NCI-H2196 (cell line): ENCODE measurements around the gene BMPER.

Source experiments
- DNase-seq: peaks from one replicate; lab custom pipeline; 2025; ENCODE audit not compliant: unreplicated experiment; lab: John Stamatoyannopoulos, UW

BMPER gene

DNA sequence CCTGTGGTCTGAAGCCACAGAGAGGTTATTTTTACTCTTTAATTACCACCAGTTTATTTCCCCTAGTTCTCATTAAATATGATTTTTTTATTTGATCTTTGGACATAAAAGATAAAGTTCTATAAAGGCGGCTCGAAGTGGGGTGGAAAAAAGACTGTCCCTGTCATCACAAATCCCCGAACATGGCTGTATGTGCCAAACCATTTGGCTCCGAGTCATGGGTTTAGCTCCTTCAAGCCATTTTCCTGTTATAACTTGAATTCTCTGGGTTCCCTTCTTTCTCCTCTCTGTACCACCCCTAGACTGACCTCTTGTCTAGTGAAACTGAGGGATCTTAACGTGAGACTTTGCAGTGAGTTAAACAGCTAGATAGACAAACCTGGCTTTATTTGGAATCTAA lies 181.6 kb downstream of the BMPER start:
- DNase-seq = no peak

DNA sequence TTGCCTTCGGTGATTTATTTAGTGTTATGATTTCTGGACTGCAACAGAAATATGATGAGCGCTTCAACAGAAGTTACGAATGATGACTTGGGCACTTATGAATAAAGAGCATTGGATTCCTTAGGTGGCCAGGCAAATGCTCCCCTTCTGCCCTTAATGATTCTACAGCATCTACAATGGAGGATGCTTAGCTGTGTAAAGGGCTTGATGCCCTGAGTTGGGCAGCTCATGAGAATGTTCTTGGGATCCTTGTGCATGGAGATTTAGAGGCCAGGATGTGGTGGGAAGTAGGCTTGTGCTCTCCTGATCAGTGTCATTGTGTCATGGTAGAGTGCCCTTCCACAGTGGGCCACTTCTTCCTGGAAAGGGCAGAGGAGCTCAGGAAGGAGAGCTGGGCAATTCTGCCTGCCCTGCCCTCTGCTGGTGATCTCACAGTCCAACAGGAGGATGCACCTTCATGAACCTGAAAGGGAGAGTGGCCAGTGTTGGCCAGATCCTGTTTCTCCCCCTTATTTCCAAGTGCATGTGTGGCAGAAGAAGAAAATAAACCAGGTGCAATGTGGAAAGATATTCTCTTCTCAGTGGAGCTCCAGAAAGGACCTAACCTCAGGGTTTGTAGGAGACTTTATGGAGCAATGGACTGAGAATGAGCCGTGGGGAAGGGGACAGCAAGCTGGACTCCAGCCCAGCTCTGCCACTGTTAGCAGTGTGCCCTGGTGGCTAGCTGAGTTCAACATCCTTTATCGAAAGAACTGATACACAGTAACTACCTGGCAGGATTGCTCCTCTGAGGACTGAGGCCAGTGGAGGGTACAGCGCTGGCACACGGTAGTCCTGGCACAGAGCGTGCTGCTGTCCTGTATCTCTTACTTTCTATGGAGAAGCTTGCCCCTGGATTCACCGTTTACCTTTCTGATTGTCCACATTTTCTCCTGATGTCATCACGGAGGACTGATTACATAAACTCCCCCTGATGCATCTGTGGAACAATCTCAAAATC lies 182.9 kb downstream of the BMPER start:
- DNase-seq = peak; percentile 26

DNA sequence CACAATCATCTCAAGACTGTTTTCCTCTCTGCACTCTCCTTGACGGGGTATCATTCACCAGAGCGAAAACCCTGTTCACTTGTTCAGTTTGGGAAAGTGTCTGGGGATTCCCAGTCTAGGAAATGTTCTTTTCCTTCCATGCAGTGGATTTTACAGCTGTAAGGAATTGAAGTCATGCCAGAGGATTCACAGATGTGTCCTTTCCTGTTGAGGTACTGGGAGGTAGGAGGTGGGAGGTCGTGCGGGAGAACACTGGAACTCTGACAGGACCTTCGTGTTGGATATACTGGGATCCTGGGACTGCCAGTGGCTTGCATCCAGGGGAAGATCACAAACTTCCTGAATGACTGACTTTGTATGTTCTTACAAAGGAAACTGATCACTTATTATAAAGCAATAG lies 185.5 kb downstream of the BMPER start:
- DNase-seq = no peak

DNA sequence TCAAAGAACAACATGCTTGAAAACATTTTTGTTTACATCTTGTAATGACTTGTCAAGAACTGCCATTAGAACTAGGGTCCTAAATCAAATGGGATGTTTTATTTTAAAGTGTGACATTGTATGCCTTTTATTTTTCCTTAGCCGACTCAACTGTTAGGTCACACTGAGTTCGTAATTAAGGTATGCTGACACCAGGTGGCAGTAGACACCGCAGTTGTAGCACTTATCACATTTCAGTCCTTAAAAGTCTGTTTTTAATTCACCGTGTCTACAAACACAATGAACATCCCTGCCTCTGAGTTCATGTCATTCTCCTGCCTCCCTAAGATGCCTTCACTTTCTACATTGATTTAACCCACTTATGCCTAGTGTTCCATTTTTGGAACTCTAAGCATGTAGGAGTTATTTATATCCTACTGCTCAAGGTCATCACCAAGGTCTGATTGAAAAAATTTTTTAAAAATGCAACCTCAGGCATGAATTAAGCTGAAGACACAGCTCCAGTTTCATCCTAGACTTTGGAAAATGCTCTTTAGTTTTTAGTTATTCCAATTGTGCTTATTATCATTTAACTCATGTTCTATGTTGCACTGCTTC lies 186.1 kb downstream of the BMPER start:
- no peak for DNase-seq

DNA sequence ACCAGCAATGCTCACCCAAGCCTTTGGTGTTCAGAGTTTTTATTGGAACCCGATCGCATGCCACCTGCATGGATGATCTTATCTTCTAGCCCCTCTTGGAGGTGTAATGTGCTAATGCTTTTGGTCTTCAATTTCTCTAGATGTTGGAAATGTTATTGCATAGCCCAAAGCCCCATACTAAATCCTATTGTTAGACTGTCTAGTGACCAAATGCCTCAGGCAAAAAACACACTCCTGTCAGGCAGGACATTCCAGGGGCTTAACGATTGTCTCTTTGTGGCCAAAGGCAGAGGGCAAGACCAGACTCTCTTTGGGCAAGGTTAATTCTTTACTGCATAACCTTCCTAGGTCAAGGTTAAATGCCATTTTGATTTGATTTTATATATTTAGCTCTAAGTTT lies 187.9 kb downstream of the BMPER start:
- no peak for DNase-seq

DNA sequence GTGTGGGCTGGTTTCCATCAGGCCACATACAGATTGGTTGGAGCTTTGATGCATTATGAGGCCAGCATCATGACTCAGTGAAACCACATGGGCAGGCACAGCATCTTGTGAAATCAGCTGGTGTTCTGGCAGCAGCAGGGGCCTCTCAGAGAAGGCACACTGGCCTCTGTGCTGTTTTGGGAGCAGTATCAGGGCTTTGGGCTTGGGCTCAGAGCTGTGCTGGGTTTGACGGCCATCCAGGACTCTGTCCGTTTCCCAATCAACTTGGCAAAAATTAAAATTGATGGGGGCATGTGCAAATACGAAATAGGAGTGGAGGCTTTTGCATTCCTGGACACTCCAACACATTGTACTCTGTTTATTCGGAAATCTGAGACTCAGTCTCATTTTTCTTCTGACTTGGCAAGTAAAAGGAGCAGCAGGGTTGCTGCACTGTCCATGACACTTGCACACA lies 190.9 kb downstream of the BMPER start:
- no peak for DNase-seq

DNA sequence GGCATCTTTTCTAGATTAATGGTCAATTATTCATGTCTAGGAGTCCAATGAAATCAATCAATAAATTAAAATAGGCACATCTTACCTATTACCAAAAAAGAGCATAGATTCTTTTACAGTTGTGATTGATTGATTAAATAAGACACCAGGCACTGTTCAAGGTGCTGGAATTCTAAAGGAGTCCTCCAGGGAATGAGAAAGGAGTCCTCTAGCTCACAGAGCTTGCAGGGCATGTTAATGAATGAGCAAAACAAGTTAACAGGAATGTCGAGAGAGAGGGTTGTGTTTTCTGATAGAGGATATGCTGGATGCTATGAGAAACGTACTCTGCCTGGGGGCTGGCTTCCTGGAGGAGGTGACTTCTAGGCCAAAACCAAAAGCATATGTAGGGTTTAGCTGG lies 191.4 kb downstream of the BMPER start:
- no peak for DNase-seq

DNA sequence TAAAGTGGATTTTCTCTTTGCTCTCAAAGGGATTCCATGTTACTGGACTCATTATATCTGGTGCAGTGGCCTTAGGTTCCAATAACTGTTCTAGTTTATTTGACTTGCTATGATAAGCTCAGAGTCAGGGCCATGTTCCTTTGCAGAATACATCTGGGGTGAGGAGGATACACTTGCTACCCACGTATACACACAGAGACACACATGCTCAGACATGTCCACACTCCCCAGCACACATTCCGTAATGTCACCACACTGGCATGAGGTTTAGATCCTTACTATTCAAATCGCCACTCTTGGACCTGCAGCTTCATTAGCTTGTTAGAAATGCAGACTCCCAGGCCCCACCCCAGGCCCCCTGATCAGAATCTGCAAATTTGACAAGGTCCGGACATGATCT lies 195.3 kb downstream of the BMPER start:
- DNase-seq = no peak

DNA sequence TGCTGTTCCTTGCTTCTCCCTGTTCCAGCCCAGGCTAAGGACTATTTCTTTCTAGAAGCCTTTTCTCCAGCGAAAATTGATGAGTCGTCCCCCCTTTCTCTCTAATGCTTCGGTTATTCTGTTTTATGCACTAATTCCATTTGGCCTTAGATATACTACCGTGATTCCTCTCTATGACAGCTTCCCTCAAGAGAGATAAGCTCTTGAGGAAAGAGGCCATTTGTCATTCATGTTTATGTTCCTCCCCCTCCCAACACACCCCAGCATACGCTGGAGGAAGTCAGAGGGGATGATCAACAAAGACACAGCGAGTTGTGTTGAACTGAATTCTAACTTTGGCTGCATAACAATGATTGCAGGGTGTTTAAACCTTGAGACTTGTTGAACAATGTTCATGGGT lies 198.8 kb downstream of the BMPER start:
- no peak for DNase-seq

DNA sequence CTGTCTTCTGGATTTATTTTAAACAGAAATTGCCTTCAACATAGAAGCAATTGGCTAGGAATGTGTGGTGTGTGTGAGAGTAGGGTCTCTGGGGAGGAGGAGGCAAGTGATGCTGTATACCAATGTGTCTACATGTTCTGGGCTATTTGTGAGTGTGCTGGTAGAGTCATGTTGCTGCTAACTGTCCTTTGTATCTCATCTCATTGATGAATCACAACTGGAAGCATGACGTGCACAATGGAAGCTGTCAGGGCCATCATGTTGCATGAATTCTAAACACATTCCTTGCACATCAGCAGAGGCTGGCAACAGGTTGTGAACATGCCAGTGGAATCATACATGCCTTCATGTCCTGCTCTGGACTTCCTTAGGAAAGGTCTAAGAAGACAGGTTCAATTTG lies 199.7 kb downstream of the BMPER start:
- DNase-seq = no peak

DNA sequence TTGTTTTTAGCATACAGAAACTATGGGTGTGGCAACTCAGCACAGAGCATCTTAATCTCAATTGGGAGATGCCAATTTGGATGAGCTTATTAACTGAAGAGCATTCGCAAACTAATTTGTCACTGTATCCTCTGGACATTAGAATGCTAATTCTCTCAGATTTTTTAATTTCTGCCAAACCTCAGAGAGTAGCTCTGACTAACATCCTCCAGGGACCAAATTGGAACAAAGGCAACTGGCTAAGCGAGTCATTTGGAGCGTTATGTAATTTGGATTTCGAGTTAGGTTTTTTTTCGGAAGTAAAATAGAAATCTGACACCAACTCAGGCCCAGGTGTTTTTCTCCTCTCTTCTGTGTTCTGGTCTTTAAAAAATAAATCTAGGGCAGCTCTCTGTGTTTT lies 201.9 kb downstream of the BMPER start:
- no peak for DNase-seq

DNA sequence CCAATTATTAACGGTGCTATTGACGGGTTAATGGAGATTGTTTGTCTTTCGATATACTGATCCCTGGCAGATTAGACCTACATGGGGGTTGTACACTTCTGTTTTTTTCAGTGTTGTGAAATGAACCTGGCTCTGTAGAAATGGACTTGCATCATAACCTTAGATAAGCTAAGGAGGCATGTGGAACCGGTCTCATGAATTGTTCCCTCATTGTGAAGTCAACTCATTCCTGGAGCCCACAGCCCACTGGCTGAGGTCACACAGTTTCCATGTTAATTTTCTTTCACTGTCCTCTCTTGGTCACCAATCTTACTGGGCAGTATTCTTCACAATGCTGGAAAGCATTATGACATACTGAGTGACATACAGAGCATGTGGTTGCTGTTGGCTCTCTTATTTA lies 202.8 kb downstream of the BMPER start:
- no peak for DNase-seq

DNA sequence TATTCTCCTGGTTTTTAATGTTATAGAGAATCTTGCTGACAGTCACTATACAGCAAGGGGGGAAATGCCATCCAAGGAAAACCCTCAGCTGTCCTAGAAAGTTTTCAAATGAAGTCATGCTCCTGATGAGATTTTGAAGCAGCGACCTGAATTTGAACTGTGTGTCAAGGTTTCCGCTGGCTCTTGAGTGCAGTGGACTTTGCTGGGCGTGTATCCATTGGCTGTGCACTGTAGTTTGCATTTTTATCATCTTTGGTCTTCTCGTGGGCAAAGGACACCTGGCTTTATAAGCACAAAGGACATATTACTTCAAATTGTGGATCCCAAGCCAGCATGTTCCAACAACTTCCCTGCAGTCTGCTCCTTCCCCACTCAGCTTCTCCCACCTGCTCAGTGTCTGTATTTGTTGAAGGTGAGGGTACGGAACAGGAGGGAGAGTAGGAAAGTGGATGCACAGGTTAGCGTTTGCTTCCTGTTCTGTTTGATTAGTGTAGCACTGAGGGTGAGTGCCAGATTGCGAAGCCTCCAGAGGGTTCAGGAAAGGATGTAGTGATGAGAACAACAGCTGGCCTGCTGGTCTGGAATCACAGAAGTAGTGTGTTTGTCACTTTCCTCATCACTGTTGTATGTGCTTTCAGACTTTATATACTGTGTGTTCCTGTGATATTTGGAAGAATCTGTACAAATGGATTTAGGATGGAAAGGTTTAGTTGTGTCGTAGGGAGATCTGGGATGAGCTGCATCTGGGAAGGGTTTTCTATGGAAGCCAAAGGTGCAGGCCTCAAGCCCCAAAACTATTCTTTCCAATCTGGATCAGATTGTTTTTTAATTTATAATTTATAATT lies 204.8 kb downstream of the BMPER start:
- no peak for DNase-seq

DNA sequence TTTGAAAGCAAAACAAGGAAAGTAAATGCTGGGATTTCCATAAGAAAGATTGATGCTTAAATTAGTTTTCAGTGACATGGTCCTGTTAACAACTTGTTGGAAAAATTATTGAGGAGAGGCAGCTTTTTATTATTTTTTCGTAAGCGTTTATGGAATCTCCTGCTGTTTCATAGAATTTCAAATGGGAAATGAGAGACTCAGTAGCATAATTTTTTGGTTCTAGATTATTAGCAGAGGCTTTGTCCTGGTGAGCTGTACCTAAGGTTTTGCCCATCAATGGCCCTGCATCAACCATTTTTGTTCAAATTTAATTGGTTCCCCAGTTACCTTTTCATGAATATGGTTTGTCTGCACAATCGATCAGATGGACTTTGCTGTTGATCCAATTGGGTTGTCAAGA lies 205.7 kb downstream of the BMPER start:
- DNase-seq = no peak

DNA sequence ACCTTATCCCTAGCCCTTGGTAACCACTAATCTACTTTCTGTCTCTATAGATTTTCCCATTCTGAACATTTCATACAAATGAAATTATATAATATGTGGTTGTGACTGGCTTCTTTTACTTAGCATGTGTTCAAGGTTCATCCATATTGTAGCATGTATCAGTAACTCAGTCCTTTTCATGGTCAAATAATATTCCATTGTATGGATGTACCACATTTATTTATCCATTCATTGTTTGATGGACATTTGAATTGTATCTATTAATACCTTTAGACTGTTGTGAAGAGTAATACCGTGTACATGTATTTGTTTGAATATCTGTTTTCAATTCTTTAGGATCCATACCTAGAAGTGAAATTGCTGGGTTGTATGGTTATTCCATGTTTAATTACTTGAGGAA lies 210.2 kb downstream of the BMPER start:
- DNase-seq = no peak

DNA sequence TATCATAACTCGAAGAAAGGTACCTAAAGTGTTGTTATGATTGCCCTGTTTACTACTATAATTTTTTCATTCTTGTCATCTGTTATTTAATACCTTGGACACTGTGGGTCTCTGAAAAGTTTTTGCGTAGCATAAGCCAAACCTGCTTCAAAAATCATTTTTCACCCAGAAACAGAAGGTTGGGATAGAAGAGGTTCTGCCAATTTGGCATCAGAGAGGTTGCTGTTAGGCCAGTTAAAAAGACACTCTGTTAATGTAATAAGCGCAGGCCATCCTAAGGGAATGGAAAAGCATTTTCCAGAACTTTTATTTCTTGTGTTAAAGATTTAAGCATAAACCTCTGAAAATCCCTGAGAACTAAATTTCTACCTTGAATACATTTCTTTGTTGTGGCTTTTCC lies 212.2 kb downstream of the BMPER start:
- no peak for DNase-seq

DNA sequence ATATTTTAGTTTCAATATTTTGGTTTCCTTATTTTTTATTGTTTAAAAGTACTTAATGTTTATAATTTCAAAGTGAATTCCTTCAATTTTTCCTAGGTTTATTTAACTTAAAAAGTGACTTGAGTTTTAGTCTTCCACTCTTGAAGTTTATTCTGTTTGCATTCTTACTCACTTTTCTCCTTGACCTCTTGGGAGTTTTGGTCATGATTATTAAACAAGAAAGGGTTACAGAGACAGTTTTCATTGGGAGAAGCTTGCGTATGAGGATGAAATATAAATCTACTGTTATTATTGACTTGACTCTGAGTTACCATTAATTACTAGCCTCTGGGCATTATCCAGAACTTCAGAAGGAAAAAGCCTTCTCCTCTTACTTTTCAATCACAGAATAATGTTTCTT lies 216.0 kb downstream of the BMPER start:
- no peak for DNase-seq

DNA sequence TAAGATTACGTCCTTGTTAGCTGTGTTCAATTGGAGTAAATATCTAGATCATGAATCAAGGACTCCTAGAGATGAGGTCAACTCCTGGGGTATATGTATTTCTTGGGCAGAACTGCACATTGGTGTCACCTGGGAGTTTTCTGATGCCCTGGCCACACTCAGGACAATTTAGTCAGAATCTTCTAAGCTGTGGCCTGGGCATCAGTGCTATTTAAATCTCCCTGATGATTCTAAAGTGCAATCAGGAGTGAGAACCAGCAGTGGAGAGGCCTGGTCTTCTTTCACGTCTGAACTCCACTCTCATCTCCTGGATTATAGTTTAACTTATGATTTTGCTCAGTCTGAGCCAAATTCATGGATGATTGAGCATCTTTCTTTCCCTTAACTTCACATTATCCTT lies 218.0 kb downstream of the BMPER start:
- no peak for DNase-seq

DNA sequence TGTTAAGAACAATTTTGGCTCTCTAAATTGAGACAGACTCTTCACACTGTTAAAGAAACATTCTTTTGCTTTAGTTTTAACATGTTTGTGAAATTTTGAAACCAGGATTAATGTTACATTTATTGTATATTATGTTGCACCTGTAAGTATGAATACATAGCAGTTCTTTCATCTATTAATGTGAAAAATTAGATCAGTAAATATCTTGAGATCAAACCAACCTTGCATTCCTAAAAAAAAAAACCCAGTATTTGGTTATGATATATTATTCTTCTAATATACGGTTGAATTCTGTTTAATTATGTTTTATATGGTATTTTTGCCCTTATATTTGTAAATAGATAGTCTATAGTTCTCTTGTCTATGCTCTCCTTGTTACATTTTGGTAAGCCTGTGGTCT lies 219.4 kb downstream of the BMPER start:
- DNase-seq = no peak

DNA sequence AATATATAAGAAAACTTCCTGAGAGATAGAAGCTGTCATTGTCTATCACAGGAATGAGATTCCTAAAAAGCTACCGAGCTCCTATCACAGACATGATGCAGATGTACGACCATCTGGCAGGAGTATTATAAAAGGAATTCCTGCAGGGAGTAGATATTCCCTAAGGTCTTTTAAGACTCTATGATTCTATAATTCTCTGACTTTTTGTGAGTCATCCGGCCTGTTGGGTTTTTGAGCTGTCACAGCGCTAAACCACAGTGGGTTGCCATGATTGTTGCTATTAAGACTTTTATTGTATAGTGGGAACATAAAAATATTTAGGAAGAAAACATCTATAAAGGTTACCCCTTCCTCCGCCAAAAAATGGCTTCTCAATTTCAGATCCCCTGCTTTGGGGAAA lies 223.4 kb downstream of the BMPER start:
- DNase-seq = no peak

DNA sequence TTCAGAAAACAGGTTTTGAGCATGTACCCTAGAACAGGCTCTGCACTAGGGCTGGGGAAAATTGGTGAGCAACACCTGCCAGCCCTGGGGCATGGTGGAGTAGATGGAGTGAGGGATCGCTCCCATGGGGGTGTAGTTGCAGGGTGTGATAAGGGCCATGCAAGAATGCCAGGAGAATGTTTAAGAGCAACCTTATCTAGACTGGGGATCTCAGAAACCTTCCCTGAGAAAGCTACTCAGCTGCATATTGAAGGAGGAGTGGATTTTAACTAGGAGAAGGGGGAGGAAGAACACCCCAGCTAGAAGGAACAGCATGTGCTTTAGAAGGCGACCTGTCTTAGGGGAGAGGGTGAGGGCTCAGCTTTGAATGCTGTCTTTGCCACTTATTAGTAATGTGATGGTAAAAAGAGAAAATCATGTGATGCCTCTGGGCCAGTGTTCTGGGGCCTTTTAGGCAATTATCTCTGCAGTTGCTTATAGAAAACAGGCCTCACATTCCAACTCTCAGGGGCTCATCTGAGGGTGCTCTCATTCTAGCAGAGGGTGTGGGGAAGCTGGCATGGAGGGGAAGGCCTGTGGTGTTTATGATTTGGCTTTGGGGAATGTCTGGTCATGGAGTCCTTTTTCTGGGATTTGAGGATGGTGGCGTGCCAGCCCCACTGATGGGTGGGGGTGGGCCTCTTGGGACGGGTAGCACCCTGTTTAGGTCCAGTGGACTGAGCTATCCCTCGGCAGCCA lies 225.4 kb downstream of the BMPER start:
- DNase-seq = no peak
